ENCODE results near the gene PLA2G5.
A peak's percentile ranks its signal among the peaks of the same experiment; 100 is the strongest.
"Not testable (repeated sequence)": the region's sequence is repeated elsewhere in the genome, so short reads cannot be mapped to it uniquely, and the experiment has no call there.

The PLA2G5 gene

DNA sequence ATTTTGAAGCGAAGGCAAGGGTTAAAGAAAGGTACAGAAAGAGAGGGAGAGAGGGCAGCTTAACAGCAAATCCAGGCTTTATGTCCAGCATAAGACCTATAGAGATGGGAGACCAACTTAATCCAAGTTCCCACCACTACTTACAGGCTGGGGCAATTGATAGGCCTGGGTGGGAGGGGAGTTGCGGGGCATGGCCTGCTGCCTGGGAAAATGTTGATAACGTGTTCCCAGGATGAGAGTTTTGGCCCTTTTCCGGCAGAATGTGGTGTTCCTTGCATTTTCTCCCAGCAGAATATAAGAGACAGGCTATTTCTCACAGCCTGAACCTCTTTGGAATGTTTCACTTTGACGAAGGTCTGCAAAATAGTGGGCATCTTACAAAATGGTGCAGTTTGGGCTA, 34.9 kb upstream of the PLA2G5 start:
- no peak for ATAC-seq (ENCODE audit: insufficient read depth, low read depth)

DNA sequence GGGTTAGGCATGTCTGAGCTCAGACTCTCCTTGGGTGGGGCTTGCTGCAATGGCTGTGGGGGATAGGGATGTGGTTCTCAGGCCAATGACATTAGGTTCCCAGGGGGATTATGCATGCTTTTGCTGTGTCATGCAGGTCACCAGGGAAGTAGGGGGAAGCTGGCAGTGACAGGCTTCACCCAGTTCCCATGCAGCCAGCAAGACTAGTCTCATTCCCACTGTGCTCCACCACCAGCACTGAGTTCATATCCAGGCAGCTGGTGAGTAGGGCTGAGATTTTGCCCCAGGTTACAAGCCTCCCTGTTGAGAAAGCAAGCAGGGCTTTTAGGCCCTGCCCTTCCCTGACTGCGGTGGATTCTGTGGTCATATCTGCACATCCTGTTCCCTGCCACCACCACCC, 32.1 kb upstream of the PLA2G5 start:
- TF ChIP-seq, protein P1, sequence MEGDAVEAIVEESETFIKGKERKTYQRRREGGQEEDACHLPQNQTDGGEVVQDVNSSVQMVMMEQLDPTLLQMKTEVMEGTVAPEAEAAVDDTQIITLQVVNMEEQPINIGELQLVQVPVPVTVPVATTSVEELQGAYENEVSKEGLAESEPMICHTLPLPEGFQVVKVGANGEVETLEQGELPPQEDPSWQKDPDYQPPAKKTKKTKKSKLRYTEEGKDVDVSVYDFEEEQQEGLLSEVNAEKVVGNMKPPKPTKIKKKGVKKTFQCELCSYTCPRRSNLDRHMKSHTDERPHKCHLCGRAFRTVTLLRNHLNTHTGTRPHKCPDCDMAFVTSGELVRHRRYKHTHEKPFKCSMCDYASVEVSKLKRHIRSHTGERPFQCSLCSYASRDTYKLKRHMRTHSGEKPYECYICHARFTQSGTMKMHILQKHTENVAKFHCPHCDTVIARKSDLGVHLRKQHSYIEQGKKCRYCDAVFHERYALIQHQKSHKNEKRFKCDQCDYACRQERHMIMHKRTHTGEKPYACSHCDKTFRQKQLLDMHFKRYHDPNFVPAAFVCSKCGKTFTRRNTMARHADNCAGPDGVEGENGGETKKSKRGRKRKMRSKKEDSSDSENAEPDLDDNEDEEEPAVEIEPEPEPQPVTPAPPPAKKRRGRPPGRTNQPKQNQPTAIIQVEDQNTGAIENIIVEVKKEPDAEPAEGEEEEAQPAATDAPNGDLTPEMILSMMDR (IDR thresholded peaks at IDR 0.05; ENCODE audit: borderline replicate concordance, extremely low read depth, low read length, poor library complexity, severe bottlenecking), result no peak
- no peak for TF ChIP-seq EZH2 (IDR thresholded peaks at IDR 0.05; ENCODE audit: borderline replicate concordance, low read depth, low read length, severe bottlenecking)
- Histone ChIP-seq H2AFZ (ENCODE audit: low read depth, low read length) (no peak overlapping the region), H3K27me3 (ENCODE audit: insufficient read depth, low read length, poor library complexity) (no peaks in the 10 kb centered on the region), H3K9me3 (ENCODE audit: insufficient read depth, low read length, severe bottlenecking) (no peaks in the 10 kb centered on the region), H3K79me2 (ENCODE audit: insufficient read depth, low read length) (no peaks in the 10 kb centered on the region), H3K4me1 (ENCODE audit: insufficient read depth, low read length) (no peaks in the 10 kb centered on the region), H3K36me3 (ENCODE audit: insufficient read depth, low read length) (no peaks in the 10 kb centered on the region), H3K4me3 (ENCODE audit: low read depth in 1 of 2, low read length in 2 of 2) (no peak overlapping the region), H3K9ac (ENCODE audit: low read depth, low read length) (no peak overlapping the region), H3K4me2 (ENCODE audit: insufficient read depth, low read length) (no peak overlapping the region), H4K20me1 (ENCODE audit: insufficient read depth, low read length) (no peaks in the 10 kb centered on the region), H3K27ac (ENCODE audit: low read length) (no peak overlapping the region)
- DNase-seq (peak; percentile 5), ATAC-seq (ENCODE audit: insufficient read depth, low read depth) (no peak)

More for the DNA sequence above, 34.9 kb upstream of the PLA2G5 start:
- H2AFZ ChIP-seq (ENCODE audit: low read depth, low read length), result no peak overlapping the region
- H3K9me3 ChIP-seq (ENCODE audit: insufficient read depth, low read length, severe bottlenecking), result no peaks in the 10 kb centered on the region
- DNase-seq, result no peak
- H3K79me2 ChIP-seq (ENCODE audit: insufficient read depth, low read length), result no peaks in the 10 kb centered on the region
- H3K9ac ChIP-seq (ENCODE audit: low read depth, low read length), result no peak overlapping the region
- no peaks in the 10 kb centered on the region for H4K20me1 ChIP-seq (ENCODE audit: insufficient read depth, low read length)
- no peaks in the 10 kb centered on the region for H3K36me3 ChIP-seq (ENCODE audit: insufficient read depth, low read length)
- no peaks in the 10 kb centered on the region for H3K4me1 ChIP-seq (ENCODE audit: insufficient read depth, low read length)
- no peak overlapping the region for H3K27ac ChIP-seq (ENCODE audit: low read length)
- no peak for TF ChIP-seq EZH2 (IDR thresholded peaks at IDR 0.05; ENCODE audit: borderline replicate concordance, low read depth, low read length, severe bottlenecking)
- TF ChIP-seq, protein P1 (IDR thresholded peaks at IDR 0.05; ENCODE audit: borderline replicate concordance, extremely low read depth, low read length, poor library complexity, severe bottlenecking), result no peak
- H3K4me3 ChIP-seq (ENCODE audit: low read depth in 1 of 2, low read length in 2 of 2), result no peak overlapping the region
- H3K27me3 ChIP-seq (ENCODE audit: insufficient read depth, low read length, poor library complexity), result no peaks in the 10 kb centered on the region
- H3K4me2 ChIP-seq (ENCODE audit: insufficient read depth, low read length), result no peak overlapping the region

DNA sequence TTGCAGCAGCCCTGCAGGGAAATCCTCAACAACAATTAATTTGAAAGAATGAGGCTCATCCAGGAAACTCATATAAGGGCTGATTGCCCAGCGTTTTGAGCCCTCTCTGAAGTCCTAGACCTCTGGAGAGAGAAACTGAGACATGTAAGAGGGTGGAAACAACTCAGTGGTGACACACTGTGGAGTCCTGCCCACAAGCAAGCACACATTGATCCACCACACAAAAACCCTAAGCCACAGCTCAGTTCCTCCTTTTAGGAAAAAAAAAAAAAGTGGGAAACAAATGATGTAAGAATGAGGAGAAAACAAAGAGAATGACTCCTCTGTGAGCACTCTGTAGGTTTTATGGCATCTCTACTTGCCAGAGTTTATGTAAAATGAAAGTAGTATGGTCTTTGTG, 22.9 kb upstream of the PLA2G5 start:
- DNase-seq (no peak), ATAC-seq (ENCODE audit: insufficient read depth, low read depth) (no peak)
- Histone ChIP-seq H3K79me2 (ENCODE audit: insufficient read depth, low read length) (no peaks in the 10 kb centered on the region), H3K9ac (ENCODE audit: low read depth, low read length) (no peak overlapping the region), H3K36me3 (ENCODE audit: insufficient read depth, low read length) (no peaks in the 10 kb centered on the region), H3K9me3 (ENCODE audit: insufficient read depth, low read length, severe bottlenecking) (peaks cover 29% of the 10 kb centered on the region), H3K4me3 (ENCODE audit: low read depth in 1 of 2, low read length in 2 of 2) (no peak overlapping the region), H3K27me3 (ENCODE audit: insufficient read depth, low read length, poor library complexity) (no peaks in the 10 kb centered on the region), H4K20me1 (ENCODE audit: insufficient read depth, low read length) (no peaks in the 10 kb centered on the region), H3K4me1 (ENCODE audit: insufficient read depth, low read length) (no peaks in the 10 kb centered on the region), H2AFZ (ENCODE audit: low read depth, low read length) (no peak overlapping the region), H3K4me2 (ENCODE audit: insufficient read depth, low read length) (no peak overlapping the region), H3K27ac (ENCODE audit: low read length) (no peak overlapping the region)
- TF ChIP-seq, protein P1 (IDR thresholded peaks at IDR 0.05; ENCODE audit: borderline replicate concordance, extremely low read depth, low read length, poor library complexity, severe bottlenecking), result no peak
- no peak for TF ChIP-seq EZH2 (IDR thresholded peaks at IDR 0.05; ENCODE audit: borderline replicate concordance, low read depth, low read length, severe bottlenecking)

DNA sequence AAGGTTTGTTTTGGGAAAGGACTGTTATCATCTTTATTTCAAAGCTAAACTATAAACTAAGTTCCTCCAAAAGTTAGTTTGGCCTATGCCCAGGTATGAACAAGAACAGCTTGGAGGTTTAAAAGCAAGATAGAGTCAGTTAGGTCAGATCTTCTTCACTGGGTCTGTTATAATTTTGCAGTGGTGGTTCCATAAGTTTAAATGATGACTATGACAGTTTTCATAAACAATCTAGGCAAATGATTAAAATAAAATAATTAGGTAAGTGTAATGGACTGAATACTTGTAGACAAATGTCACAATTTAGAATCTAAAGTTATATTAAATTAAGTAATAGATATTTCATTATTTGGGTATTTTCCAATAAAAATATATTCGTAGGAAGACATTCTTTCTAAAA, 21.4 kb upstream of the PLA2G5 start:
- Histone ChIP-seq H3K4me1 (ENCODE audit: insufficient read depth, low read length) (no peaks in the 10 kb centered on the region), H3K4me3 (ENCODE audit: low read depth in 1 of 2, low read length in 2 of 2) (no peak overlapping the region), H3K27ac (ENCODE audit: low read length) (no peak overlapping the region), H2AFZ (ENCODE audit: low read depth, low read length) (no peak overlapping the region), H3K36me3 (ENCODE audit: insufficient read depth, low read length) (no peaks in the 10 kb centered on the region), H3K9ac (ENCODE audit: low read depth, low read length) (no peak overlapping the region), H3K79me2 (ENCODE audit: insufficient read depth, low read length) (no peaks in the 10 kb centered on the region), H3K27me3 (ENCODE audit: insufficient read depth, low read length, poor library complexity) (no peaks in the 10 kb centered on the region), H3K9me3 (ENCODE audit: insufficient read depth, low read length, severe bottlenecking) (peaks cover 29% of the 10 kb centered on the region), H3K4me2 (ENCODE audit: insufficient read depth, low read length) (no peak overlapping the region), H4K20me1 (ENCODE audit: insufficient read depth, low read length) (no peaks in the 10 kb centered on the region)
- TF ChIP-seq EZH2 (IDR thresholded peaks at IDR 0.05; ENCODE audit: borderline replicate concordance, low read depth, low read length, severe bottlenecking), result no peak
- TF ChIP-seq, protein P1 (IDR thresholded peaks at IDR 0.05; ENCODE audit: borderline replicate concordance, extremely low read depth, low read length, poor library complexity, severe bottlenecking), result no peak
- ATAC-seq (ENCODE audit: insufficient read depth, low read depth), result no peak
- no peak for DNase-seq

DNA sequence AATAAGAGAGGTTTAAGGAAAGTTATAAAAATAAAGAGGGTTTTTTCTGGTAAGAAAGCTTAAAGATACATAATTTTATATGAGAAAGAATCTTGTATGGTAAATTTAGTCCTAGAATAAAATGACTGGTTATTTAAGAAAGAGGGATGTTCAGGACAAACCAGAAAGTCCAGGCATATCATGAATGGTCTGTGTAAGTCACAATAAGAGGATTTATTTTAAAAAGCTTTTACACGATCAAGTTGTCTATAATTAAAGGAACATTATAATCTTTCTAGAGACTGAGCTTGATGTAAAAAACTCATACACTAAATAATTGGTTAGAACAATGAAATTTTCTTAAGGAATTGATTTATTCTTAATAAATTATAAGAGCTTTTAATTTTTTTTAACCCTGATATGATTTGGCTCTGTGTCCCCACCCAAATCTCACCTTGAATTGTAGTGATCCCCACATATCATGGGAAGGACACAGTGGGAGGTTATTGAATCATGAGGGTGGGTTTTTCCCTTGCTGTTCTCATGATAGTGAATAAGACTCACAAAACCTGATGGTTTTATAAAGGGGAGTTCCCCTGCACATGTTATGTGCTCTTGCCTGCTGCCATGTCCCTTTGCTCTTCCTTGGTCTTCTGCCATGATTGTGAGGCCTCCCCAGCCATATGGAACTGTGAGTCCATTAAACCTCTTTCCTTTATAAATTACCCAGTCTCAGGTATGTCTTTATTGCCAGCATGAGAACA, 20.8 kb upstream of the PLA2G5 start:
- H3K4me3 ChIP-seq (ENCODE audit: low read depth in 1 of 2, low read length in 2 of 2); H3K9ac ChIP-seq (ENCODE audit: low read depth, low read length); ATAC-seq (ENCODE audit: insufficient read depth, low read depth); DNase-seq; H4K20me1 ChIP-seq (ENCODE audit: insufficient read depth, low read length); H2AFZ ChIP-seq (ENCODE audit: low read depth, low read length); H3K4me2 ChIP-seq (ENCODE audit: insufficient read depth, low read length); H3K36me3 ChIP-seq (ENCODE audit: insufficient read depth, low read length); H3K79me2 ChIP-seq (ENCODE audit: insufficient read depth, low read length); H3K27ac ChIP-seq (ENCODE audit: low read length); H3K27me3 ChIP-seq (ENCODE audit: insufficient read depth, low read length, poor library complexity); H3K4me1 ChIP-seq (ENCODE audit: insufficient read depth, low read length): not testable (repeated sequence)
- H3K9me3 ChIP-seq (ENCODE audit: insufficient read depth, low read length, severe bottlenecking), result peaks cover 29% of the 10 kb centered on the region

Data from DND-41 (cell line).